ENCODE data around the gene CACHD1. TPM values are rescaled to one million over a fixed set of nuclear protein-coding genes. Genes with fewer than 3 reads are reported as not detected.

CACHD1 gene
- total RNA-seq, 2 experiments from 2014 or later = 0.55 to 0.68 TPM

GRCh38 chr1:64453688-64454087, 16.2 kb upstream of the CACHD1 start:
- DNase-seq = no peak
- CTCF ChIA-PET = no interaction called here
- no peaks in the 10 kb centered on the region for H3K27me3 Mint-ChIP-seq (ENCODE audit: low read depth)
- no peak for ATAC-seq
- no peaks in the 10 kb centered on the region for H3K4me1 Mint-ChIP-seq (ENCODE audit: low read depth)
- no peak overlapping the region for H3K27ac Mint-ChIP-seq
- H3K9me3 Mint-ChIP-seq (ENCODE audit: insufficient read depth) = no peaks in the 10 kb centered on the region
- no peaks in the 10 kb centered on the region for H3K36me3 Mint-ChIP-seq (ENCODE audit: low read depth)
- POLR2A ChIA-PET = no interaction called here
- no peak overlapping the region for H3K4me3 Mint-ChIP-seq

DNA sequence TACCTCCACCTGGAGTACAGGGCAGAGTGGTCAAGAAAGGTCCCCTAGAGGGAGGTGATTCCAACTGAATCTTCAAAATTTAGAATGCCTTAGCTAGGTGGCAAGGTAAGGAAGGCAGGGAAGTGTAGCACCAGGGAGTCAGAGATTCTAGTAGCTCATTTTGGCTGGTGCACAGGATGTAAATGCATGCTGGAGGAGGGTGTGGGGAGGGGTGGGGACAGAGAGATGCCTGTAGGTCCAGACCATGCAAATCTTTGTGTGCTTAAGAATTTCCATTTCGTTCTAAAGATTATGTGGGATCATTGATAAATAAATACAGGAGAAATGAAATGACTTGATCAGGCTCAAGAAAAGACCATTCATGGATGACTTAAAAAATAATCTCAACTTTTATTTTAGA, 11.0 kb upstream of the CACHD1 start:
- Mint-ChIP-seq H3K36me3 (ENCODE audit: low read depth) (no peaks in the 10 kb centered on the region), H3K27me3 (ENCODE audit: low read depth) (no peaks in the 10 kb centered on the region), H3K4me3 (no peak overlapping the region), H3K27ac (no peak overlapping the region), H3K4me1 (ENCODE audit: low read depth) (no peaks in the 10 kb centered on the region), H3K9me3 (ENCODE audit: insufficient read depth) (no peaks in the 10 kb centered on the region)
- ChIA-PET CTCF (no interaction called here), POLR2A (no interaction called here)
- ATAC-seq (no peak), DNase-seq (no peak)

DNA sequence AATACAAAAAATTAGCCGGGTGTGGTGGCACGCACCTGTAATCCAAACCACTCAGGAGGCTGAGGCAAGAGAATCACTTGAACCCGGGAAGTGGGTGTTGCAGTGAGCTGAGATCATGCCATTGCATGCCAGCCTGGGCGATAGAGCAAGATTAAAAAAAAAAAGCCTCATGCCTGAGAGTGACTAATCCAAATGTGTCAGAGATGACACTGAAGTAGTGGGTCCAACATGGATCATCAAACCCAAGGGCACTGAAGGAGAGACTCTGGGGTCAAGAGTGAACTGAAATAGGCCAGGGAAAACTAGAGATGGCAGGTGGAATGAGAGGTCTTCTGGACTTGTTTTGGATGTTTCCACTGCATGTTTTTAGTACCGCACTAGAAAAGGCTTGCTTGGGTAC, 10.2 kb upstream of the CACHD1 start:
- POLR2A ChIA-PET = no interaction called here
- Mint-ChIP-seq H3K9me3 (ENCODE audit: insufficient read depth) (no peaks in the 10 kb centered on the region), H3K4me1 (ENCODE audit: low read depth) (no peaks in the 10 kb centered on the region), H3K27me3 (ENCODE audit: low read depth) (no peaks in the 10 kb centered on the region), H3K4me3 (no peak overlapping the region), H3K36me3 (ENCODE audit: low read depth) (no peaks in the 10 kb centered on the region), H3K27ac (no peak overlapping the region)
- CTCF ChIA-PET = no interaction called here
- ATAC-seq (no peak), DNase-seq (no peak)

- DNase-seq (no peak), ATAC-seq (no peak)
- Mint-ChIP-seq H3K27me3 (ENCODE audit: low read depth) (peaks cover 27% of the 10 kb centered on the region), H3K4me1 (ENCODE audit: low read depth) (peaks cover 8% of the 10 kb centered on the region), H3K27ac (no peak overlapping the region), H3K36me3 (ENCODE audit: low read depth) (no peaks in the 10 kb centered on the region), H3K9me3 (ENCODE audit: insufficient read depth) (no peaks in the 10 kb centered on the region), H3K4me3 (no peak overlapping the region)
- ChIA-PET CTCF (no interaction called here), POLR2A (no interaction called here)
These were observed 3.9 kb upstream of the CACHD1 start for GRCh38 chr1:64466033-64466432.

- Mint-ChIP-seq H3K9me3 (ENCODE audit: insufficient read depth) (no peaks in the 10 kb centered on the region), H3K4me1 (ENCODE audit: low read depth) (peaks cover 14% of the 10 kb centered on the region), H3K36me3 (ENCODE audit: low read depth) (no peaks in the 10 kb centered on the region), H3K27me3 (ENCODE audit: low read depth) (peaks cover 42% of the 10 kb centered on the region), H3K4me3 (peak overlapping the region; percentile 59), H3K27ac (no peak overlapping the region)
- ATAC-seq (peak; percentile 1), DNase-seq (no peak)
- CTCF ChIA-PET = no interaction called here
- POLR2A ChIA-PET = no interaction called here
These were observed 583 bp upstream of the CACHD1 start for GRCh38 chr1:64469116-64469976.

GRCh38 chr1:64470665-64471217, 812 bp downstream of the CACHD1 start:
- DNase-seq (no peak), ATAC-seq (peak; percentile 41)
- ChIA-PET CTCF (no interaction called here), POLR2A (no interaction called here)
- peaks cover 14% of the 10 kb centered on the region for H3K4me1 Mint-ChIP-seq (ENCODE audit: low read depth)
- H3K36me3 Mint-ChIP-seq (ENCODE audit: low read depth) = no peaks in the 10 kb centered on the region
- no peaks in the 10 kb centered on the region for H3K9me3 Mint-ChIP-seq (ENCODE audit: insufficient read depth)
- no peak overlapping the region for H3K27ac Mint-ChIP-seq
- H3K4me3 Mint-ChIP-seq = peak overlapping the region; percentile 76
- peaks cover 42% of the 10 kb centered on the region for H3K27me3 Mint-ChIP-seq (ENCODE audit: low read depth)

GRCh38 chr1:64471218-64472039, 1.5 kb downstream of the CACHD1 start:
- CTCF ChIA-PET = no interaction called here

GRCh38 chr1:64472040-64472376, 2.1 kb downstream of the CACHD1 start:
- DNase-seq = no peak
- Mint-ChIP-seq H3K27me3 (ENCODE audit: low read depth) (peaks cover 40% of the 10 kb centered on the region), H3K27ac (no peak overlapping the region), H3K36me3 (ENCODE audit: low read depth) (no peaks in the 10 kb centered on the region), H3K4me3 (no peak overlapping the region), H3K9me3 (ENCODE audit: insufficient read depth) (no peaks in the 10 kb centered on the region), H3K4me1 (ENCODE audit: low read depth) (peaks cover 14% of the 10 kb centered on the region)
- ChIA-PET POLR2A (no interaction called here), CTCF (no interaction called here)
- ATAC-seq = no peak

More at GRCh38 chr1:64471218-64472039, 1.5 kb downstream of the CACHD1 start:
- peak; percentile 11 for ATAC-seq
- Mint-ChIP-seq H3K27ac (no peak overlapping the region), H3K4me3 (peak overlapping the region; percentile 76), H3K36me3 (ENCODE audit: low read depth) (no peaks in the 10 kb centered on the region), H3K9me3 (ENCODE audit: insufficient read depth) (no peaks in the 10 kb centered on the region), H3K27me3 (ENCODE audit: low read depth) (peaks cover 42% of the 10 kb centered on the region), H3K4me1 (ENCODE audit: low read depth) (peaks cover 14% of the 10 kb centered on the region)
- no peak for DNase-seq
- POLR2A ChIA-PET = no interaction called here

GRCh38 chr1:64472805-64473204, 2.9 kb downstream of the CACHD1 start:
- Mint-ChIP-seq H3K4me3 (no peak overlapping the region), H3K36me3 (ENCODE audit: low read depth) (no peaks in the 10 kb centered on the region), H3K27ac (no peak overlapping the region), H3K4me1 (ENCODE audit: low read depth) (peaks cover 14% of the 10 kb centered on the region), H3K27me3 (ENCODE audit: low read depth) (peaks cover 35% of the 10 kb centered on the region), H3K9me3 (ENCODE audit: insufficient read depth) (no peaks in the 10 kb centered on the region)
- DNase-seq (no peak), ATAC-seq (no peak)
- POLR2A ChIA-PET = interaction anchor here (0.7 kb wide), 1 partner anchor 324 kb away, joined by 3 read pairs; no protein-coding TSS in a partner anchor
- CTCF ChIA-PET = no interaction called here

GRCh38 chr1:64473367-64473766, 3.4 kb downstream of the CACHD1 start:
- ChIA-PET CTCF (no interaction called here), POLR2A (interaction anchor here (0.7 kb wide), 1 partner anchor 324 kb away, joined by 3 read pairs; no protein-coding TSS in a partner anchor)
- Mint-ChIP-seq H3K4me3 (no peak overlapping the region), H3K9me3 (ENCODE audit: insufficient read depth) (no peaks in the 10 kb centered on the region), H3K36me3 (ENCODE audit: low read depth) (no peaks in the 10 kb centered on the region), H3K4me1 (ENCODE audit: low read depth) (peaks cover 14% of the 10 kb centered on the region), H3K27me3 (ENCODE audit: low read depth) (peaks cover 31% of the 10 kb centered on the region), H3K27ac (no peak overlapping the region)
- ATAC-seq (no peak), DNase-seq (no peak)

DNA sequence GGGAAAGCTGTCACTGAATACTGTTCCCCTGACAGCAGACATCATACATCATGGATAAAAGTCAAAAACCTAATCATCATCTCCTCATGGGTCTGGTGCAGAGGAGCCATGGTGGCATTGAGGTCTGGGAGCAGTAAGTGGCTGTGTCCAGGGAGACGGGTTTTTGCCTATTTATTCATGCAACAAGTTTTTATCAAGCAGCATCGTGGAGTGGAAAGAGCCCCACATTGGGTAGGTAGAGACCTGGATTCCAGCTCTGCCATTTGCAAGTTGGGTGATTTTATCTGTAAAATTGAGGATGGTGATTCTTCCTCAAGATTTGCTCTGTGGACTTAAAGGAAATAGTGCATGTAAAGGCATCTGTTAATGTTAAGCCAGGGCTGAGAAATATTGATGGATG, 4.2 kb downstream of the CACHD1 start:
- POLR2A ChIA-PET = no interaction called here

More for the DNA sequence above, 4.2 kb downstream of the CACHD1 start:
- no peak for ATAC-seq
- peaks cover 23% of the 10 kb centered on the region for H3K27me3 Mint-ChIP-seq (ENCODE audit: low read depth)
- no peak overlapping the region for H3K27ac Mint-ChIP-seq
- H3K4me3 Mint-ChIP-seq = no peak overlapping the region
- CTCF ChIA-PET = no interaction called here
- H3K36me3 Mint-ChIP-seq (ENCODE audit: low read depth) = no peaks in the 10 kb centered on the region
- H3K4me1 Mint-ChIP-seq (ENCODE audit: low read depth) = peaks cover 14% of the 10 kb centered on the region
- DNase-seq = no peak
- H3K9me3 Mint-ChIP-seq (ENCODE audit: insufficient read depth) = no peaks in the 10 kb centered on the region
